Myocyte (in vitro differentiated cells): ENCODE measurements around the gene FGGY. TPM values are rescaled to one million over a fixed set of nuclear protein-coding genes. Genes with fewer than 3 reads are reported as not detected.

Experiments used
- DNase-seq: peaks from one replicate; pipeline ENCODE4 v3.0.0-alpha.2; 2012; ENCODE audit warnings: low read depth
- total RNA-seq: library from RNA; depleted of rRNA; stranded (reverse); fragments of >200 nt; gene quantifications from 2 replicates; pipeline ENCODE4 v1.2.3, GENCODE V29; 2014

Gene FGGY
- total RNA-seq, 1 donor from 2014 or later: 21.0 TPM

DNA sequence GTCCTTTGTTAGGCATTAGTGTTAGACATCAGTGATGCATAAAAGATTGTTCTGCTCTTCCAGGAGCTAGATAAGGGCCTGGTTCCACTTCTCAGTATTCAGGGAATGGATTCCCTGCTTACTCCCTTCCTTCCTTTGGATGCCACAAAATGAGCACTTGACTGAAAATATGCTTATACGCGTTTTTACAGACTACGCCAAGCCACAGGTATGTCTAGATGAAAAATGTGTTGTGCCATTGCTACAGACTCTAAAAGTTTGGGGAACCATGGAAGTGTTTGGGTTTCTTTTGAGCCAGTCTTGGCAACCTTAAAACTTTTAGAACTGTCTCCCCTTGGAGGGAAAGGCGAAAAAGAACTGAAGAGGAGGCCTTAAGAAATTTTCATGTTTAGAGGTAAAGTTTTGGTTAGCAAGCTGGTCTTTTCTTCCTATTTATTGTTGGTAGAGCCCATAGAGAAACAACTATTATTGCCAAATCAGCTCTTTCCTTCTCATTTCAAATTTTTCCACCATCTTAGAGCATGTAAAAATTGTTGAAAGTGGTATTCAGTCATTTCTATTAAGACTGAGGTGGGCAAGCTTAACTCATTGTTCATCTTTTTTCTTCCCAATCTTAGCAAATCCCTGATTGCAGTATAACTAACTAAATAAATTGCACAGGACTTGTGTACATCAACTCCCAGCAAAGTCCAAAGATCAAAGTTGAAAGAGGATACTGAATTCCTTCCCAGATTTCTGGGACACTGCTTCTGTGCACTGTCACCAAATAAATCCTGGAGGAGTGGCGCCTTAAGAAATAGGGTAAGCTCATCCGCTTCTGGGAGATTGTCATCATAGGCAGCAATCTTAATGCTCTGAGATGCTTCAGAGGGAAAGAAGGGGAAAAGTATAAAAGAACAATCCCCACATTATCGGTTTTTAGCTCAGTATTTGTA lies 18.9 kb downstream of the FGGY start:
- DNase-seq: no peak

- DNase-seq: peak; percentile 88
These were observed 19.7 kb downstream of the FGGY start for GRCh38 chr1:59316497-59317128.

GRCh38 chr1:59317343-59317742 lies 20.4 kb downstream of the FGGY start:
- DNase-seq: no peak

DNA sequence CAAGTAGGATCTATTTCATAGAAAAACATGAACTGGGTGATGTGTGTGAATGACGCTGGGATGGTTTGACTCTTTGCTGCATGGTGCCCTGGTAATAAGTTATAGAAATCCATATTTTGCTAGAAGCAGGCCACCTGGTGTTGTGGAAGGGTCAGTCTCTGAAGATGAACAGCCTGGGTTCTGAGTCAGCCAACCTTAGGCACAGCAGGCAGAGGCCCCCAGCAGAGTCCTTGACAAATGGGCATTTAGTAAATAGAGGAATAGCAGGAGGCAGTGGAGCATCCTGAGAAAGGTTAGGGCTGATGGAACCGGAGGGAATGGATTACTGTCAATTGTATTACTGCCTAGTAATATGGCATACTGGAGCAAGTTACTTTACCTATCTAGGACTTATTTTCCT lies 20.9 kb downstream of the FGGY start:
- DNase-seq: peak; percentile 45

- DNase-seq: peak; percentile 53
These were observed 21.5 kb downstream of the FGGY start for GRCh38 chr1:59318271-59318860.

DNA sequence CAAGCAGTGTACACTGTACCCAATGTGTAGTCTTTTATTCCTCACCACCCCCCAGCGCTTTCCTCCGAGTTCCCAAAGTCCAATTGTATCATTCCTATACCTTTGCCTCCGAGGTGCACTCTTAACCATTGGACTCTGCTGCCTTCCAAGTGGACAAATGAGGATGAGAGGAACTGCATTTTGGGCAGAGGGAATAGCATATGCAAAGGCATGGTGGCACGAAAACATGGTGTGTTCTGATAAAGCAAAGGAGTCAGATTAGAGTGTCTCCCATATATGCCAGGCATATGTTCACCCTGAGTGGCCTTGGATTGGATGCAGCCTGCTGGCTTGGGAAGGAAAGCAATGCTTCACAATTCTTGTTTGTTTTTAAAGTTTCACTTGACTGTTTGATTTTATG lies 25.5 kb downstream of the FGGY start:
- no peak for DNase-seq

GRCh38 chr1:59322814-59323213 lies 25.9 kb downstream of the FGGY start:
- no peak for DNase-seq

DNA sequence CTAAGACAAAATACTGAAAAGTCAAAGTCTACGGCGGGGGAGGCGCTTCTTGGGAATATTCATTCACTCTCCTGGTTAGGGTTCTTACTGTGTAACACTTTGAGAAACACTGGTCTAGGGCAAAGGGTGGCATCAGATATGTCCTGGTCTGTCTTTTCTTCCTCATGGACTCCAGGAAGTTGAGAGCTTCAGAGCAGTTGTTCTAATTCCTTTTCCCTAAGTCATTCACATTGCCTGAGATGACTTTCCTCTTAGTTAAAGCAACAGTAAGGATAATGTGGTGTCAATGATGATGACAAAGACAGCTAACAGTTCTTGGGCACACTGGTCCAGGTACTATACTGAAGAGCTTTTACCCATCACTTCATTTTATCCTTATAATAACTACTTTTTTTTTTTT lies 27.0 kb downstream of the FGGY start:
- DNase-seq: peak; percentile 56

GRCh38 chr1:59328353-59328752 lies 31.5 kb downstream of the FGGY start:
- DNase-seq: no peak

DNA sequence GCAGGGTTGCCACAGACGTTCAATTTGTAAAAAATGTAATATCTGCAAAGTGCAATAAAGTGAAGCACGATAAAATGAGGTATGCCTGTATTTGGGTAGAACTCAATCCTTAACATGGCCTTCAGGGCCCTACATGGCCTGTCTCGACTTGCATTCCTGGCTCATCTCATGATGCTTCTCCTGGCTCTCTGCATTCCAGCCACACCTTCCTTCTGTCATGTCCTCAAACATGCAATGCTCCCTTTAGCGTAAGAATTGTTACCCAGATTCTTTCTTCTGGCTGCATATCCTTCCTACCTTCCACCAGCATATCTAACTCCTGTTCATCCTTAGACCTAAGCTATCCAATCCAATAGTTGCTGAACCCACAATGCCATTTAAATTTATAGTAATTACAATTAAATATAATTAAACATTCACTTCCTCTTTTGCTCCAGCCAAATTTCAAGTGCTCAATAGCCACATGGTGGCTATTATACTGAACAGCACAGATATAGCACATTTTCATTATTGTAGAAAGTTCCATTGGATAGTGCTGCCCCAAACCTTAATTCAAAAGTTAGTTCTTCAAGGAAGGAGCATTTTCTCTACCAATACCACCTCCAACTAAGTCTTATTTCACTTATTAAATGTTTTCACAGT lies 32.6 kb downstream of the FGGY start:
- DNase-seq: no peak

GRCh38 chr1:59331686-59332620 lies 35.1 kb downstream of the FGGY start:
- DNase-seq: no peak

DNA sequence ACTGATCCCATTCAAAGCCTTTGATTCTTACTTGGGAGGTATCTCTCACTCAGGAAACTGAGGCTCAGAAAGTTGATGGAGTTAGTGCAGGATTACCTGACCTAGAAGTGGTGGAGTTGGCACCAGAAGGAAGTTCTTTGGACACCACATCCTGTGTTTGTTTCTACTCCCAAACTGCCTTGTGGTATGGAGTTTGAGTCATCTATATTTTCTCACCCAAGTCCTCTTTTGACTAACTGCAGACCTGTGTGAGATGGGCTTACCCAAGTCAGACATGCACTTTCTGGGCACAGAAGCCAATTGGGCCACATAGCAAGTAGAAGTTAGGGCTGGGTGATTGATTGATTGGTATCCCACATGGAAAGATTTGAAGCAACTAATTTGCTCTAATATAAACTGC lies 36.1 kb downstream of the FGGY start:
- no peak for DNase-seq

DNA sequence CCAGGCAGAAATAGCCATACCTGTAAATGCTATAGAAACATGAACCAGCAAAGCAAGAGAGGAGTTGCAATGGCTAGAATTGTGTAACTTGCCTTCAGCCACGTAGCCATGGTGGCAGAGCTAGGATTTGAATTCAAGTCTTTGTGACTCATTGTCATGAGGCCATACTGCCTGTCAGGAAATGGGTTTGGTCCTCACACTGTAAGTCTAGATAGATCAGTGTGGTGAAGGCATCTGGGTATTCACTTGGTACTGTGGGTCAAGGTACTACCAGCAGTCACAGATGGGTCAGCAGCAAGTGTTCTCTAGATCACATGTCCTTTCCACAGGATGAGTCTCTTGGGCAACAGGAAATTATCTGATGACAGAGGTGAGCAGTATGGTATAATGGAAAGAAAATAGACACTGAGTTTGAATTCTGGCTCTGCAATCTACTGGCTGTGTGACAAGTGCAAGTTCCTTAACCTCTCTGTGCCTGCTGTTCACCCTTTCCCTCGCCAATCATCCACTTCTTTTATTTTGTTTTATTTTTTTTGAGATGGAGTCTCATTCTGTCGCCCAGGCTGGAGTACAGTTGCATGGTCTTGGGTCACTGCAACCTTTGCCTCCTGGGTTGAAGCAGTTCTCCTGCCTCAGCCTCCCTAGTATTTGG lies 36.9 kb downstream of the FGGY start:
- no peak for DNase-seq

GRCh38 chr1:59340411-59341307 lies 43.8 kb downstream of the FGGY start:
- DNase-seq: no peak

- DNase-seq: peak; percentile 24
These were observed 46.1 kb downstream of the FGGY start for GRCh38 chr1:59342801-59343575.

GRCh38 chr1:59343576-59343840 lies 46.6 kb downstream of the FGGY start:
- no peak for DNase-seq

GRCh38 chr1:59345221-59345620 lies 48.3 kb downstream of the FGGY start:
- no peak for DNase-seq

- DNase-seq: no peak
These were observed 49.5 kb downstream of the FGGY start for GRCh38 chr1:59346429-59346828.

GRCh38 chr1:59349101-59349500 lies 52.2 kb downstream of the FGGY start:
- DNase-seq: no peak
